Measurements from ENCODE around the gene CRTAC1. TPM values are rescaled to one million over a fixed set of nuclear protein-coding genes. Genes with fewer than 3 reads are reported as not detected.

Gene CRTAC1
- total RNA-seq, 2 donors from 2014 or later, result not detected

DNA sequence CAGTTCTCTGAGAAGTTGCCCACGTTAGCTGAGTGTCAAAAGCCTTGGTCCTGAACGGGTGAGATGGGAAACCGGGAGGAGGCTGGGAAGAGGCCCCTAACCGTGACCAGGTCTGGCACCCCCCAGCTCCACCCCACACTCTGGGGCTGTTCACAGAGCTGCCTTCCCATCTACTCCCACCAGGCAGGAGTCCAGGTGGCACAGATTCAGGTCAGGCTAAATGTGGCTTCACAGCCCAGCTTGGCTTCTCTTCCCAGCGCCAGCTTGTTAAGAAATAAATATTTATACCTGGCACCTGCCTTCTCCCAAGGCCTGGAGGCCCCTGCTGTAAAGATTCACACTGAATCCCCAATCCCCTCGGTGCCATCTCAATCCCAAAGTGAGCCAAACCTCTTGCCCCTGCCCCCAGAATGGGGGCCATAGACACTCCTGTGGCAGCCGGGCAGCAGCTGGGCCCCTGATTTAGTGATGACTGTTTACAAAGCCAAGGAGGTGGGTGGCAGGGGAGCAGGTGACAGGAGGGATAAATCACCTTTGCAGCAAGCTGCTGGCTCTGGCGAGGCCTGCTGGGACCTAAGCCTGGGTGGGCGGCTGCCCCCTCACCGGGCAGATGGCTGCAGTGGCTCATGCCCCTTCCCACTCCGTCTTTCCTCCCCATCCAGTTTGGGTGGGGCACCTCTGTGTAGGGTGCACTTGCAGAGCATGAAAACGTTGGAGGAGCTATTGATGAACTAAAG lies 108.2 kb downstream of the CRTAC1 start:
- H3K27ac Mint-ChIP-seq, result no peak overlapping the region
- ATAC-seq (no peak), DNase-seq (no peak)
- H3K36me3 Mint-ChIP-seq (ENCODE audit: low read depth), result peaks cover 9% of the 10 kb centered on the region
- H3K27me3 Mint-ChIP-seq, result peaks cover 44% of the 10 kb centered on the region
- H3K4me1 Mint-ChIP-seq, result peaks cover 14% of the 10 kb centered on the region
- no peak overlapping the region for H3K4me3 Mint-ChIP-seq
- H3K9me3 ChIP-seq (ENCODE audit: control insufficient read depth, low read length, poor library complexity, severe bottlenecking), result no peaks in the 10 kb centered on the region

DNA sequence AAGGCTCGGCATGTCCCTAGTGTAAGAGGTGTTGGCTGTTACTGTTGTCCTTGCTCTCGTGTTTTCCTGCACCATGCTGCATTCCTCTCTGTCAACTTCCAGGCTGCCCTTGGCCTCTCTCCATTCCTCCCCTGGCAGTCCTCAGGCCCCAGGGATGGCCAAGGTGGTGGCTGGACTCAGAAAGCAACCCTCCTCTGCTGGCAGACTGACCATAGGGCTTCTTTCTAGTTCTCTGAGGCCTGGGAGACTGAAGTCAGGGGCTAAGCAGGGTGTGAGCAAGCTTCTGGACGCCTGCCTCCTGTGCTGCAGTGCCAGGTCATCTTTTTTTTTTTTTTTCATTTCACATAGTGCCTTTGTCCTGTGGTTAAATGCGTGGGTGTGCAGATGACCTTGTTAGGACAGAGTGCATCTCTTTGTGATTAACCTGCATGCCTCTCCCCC lies 108.8 kb downstream of the CRTAC1 start:
- no peak for ATAC-seq
- H3K4me1 Mint-ChIP-seq, result peaks cover 14% of the 10 kb centered on the region
- no peak overlapping the region for H3K4me3 Mint-ChIP-seq
- H3K9me3 ChIP-seq (ENCODE audit: control insufficient read depth, low read length, poor library complexity, severe bottlenecking), result no peaks in the 10 kb centered on the region
- H3K27me3 Mint-ChIP-seq, result peaks cover 40% of the 10 kb centered on the region
- no peak for DNase-seq
- no peak overlapping the region for H3K27ac Mint-ChIP-seq
- peaks cover 9% of the 10 kb centered on the region for H3K36me3 Mint-ChIP-seq (ENCODE audit: low read depth)

DNA sequence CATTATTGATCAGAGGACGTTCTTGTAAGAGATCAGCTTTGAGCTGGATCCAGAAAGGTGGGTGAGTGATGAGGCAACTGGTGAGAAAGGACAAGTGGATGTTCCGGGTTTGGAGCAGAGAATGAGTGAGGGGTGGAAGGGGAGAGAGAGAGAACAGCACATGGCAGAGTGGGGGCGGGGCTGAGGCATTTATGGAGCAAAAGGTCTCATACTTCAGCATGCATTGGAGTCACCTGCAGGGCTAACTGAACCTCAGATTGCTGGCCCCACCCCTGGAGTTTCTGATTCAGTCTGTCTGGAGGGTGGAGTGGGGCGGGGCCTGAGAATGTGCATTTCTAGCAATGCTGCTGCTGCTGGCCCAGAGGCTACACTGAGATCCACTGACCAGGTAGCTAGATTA lies 109.6 kb downstream of the CRTAC1 start:
- ATAC-seq (no peak), DNase-seq (no peak)
- H3K27ac Mint-ChIP-seq, result no peak overlapping the region
- H3K4me3 Mint-ChIP-seq, result no peak overlapping the region
- peaks cover 9% of the 10 kb centered on the region for H3K36me3 Mint-ChIP-seq (ENCODE audit: low read depth)
- H3K9me3 ChIP-seq (ENCODE audit: control insufficient read depth, low read length, poor library complexity, severe bottlenecking), result no peaks in the 10 kb centered on the region
- H3K4me1 Mint-ChIP-seq, result peaks cover 14% of the 10 kb centered on the region
- peaks cover 44% of the 10 kb centered on the region for H3K27me3 Mint-ChIP-seq

DNA sequence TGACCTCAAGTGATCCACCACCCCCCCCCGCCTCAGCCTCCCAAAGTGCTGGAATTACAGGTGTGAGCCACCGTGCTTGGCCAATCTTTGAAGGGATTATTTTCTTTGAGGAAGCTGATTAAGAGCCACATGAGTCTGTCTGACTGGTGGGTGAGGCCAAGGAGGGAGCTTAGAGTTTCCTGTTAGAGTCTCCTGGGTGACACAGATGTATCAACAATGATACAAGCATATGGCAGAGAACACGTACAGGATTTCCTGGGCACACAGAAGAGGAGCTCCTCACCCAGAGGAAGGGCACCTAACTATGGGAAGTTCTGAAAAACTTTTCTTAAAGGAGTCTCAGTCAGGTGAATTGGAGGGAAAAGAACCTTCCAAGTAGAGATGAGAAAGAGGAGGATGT lies 111.4 kb downstream of the CRTAC1 start:
- ATAC-seq (peak; percentile 64), DNase-seq (no peak)

DNA sequence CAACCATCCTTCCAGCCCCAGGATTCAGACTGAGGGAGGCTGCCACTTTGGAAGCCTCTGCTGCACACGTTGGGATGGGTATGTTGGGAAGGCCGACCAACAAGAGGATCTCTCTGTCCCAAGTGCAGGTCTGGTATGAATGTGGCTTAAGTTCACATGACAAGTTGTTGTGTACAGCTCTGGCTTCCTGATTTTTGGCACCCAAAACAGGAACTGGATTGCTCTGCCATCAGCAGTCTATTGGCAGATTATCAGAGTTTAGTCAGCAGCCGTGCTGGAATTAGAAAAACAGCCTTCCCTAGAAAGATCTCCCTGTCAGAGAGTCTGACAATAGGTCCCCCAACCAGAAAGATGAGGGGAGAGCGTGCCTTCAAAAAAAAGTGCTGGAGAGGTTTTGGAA lies 113.8 kb downstream of the CRTAC1 start:
- ATAC-seq (no peak), DNase-seq (no peak)
- H3K4me3 Mint-ChIP-seq, result no peak overlapping the region
- peaks cover 23% of the 10 kb centered on the region for H3K4me1 Mint-ChIP-seq
- peaks cover 36% of the 10 kb centered on the region for H3K27me3 Mint-ChIP-seq
- H3K36me3 Mint-ChIP-seq (ENCODE audit: low read depth), result no peaks in the 10 kb centered on the region
- no peak overlapping the region for H3K27ac Mint-ChIP-seq
- H3K9me3 ChIP-seq (ENCODE audit: control insufficient read depth, low read length, poor library complexity, severe bottlenecking), result no peaks in the 10 kb centered on the region

More for the DNA sequence above, 111.4 kb downstream of the CRTAC1 start:
- H3K9me3 ChIP-seq (ENCODE audit: control insufficient read depth, low read length, poor library complexity, severe bottlenecking), result no peaks in the 10 kb centered on the region
- peaks cover 39% of the 10 kb centered on the region for H3K27me3 Mint-ChIP-seq
- H3K4me3 Mint-ChIP-seq, result no peak overlapping the region
- H3K27ac Mint-ChIP-seq, result peak overlapping the region; percentile 14
- H3K36me3 Mint-ChIP-seq (ENCODE audit: low read depth), result no peaks in the 10 kb centered on the region
- peaks cover 21% of the 10 kb centered on the region for H3K4me1 Mint-ChIP-seq

DNA sequence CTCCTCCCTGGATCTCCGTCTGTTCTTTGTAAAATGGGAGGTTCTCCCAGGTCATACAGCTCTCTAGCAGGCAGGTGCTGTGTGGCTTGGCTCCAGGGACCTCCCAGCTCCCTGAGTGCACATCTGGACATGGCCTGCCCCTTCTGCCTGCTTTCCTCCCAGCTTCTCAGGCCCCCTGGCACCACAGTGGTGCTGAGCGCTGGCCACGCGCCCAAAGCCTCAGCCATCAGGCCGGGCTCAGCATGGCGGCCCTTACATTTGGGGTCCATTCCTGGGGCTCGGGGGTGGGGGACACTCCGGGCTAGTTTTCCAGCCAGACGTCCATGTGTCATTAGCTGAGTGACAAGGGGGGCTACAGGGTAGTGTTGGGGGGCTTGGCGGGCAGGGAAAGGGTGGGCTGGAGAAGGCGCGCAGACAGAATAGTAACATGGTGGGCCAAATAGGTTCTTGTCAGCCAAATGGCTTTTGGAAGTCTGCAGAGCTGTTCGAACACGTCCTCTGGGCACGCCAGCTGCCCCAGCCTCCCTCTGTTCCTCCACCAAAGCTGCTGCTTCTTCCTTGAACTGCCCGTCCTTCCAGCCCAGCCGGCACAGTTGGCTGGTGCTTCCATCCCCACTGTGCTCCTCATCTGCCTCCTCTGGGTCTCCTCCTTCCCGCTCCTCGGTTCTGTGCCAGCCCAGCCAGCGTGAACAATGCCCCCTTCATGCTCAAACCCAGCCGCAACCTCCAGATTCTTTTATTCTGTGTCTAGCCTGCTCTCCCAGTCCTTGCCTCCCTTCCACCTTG lies 114.9 kb downstream of the CRTAC1 start:
- H3K4me3 Mint-ChIP-seq, result no peak overlapping the region
- H3K27ac Mint-ChIP-seq, result peak overlapping the region; percentile 19
- H3K4me1 Mint-ChIP-seq, result peaks cover 20% of the 10 kb centered on the region
- DNase-seq (no peak), ATAC-seq (no peak)
- peaks cover 43% of the 10 kb centered on the region for H3K27me3 Mint-ChIP-seq
- H3K36me3 Mint-ChIP-seq (ENCODE audit: low read depth), result peaks cover 2% of the 10 kb centered on the region
- no peaks in the 10 kb centered on the region for H3K9me3 ChIP-seq (ENCODE audit: control insufficient read depth, low read length, poor library complexity, severe bottlenecking)

DNA sequence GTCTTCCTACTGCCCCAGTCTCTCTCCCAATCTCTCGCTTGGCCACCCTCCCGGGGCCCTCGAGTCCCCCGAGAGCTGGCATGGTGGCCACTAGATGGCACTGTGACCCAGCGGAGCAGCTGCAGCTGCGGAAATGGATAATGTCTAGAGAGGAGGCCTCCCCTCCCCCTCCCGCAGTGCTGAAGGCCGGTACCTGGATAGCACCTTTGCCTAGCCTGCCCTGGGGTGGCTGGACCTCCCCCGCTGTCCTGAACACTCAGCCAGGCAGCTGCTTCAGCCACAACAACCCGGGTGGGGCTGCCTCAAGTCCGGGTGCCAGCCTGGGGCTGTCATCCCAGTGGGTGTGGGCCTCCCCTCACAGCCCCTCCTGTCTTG lies 115.6 kb downstream of the CRTAC1 start:
- no peaks in the 10 kb centered on the region for H3K9me3 ChIP-seq (ENCODE audit: control insufficient read depth, low read length, poor library complexity, severe bottlenecking)
- peak overlapping the region; percentile 19 for H3K27ac Mint-ChIP-seq
- peaks cover 2% of the 10 kb centered on the region for H3K36me3 Mint-ChIP-seq (ENCODE audit: low read depth)
- ATAC-seq (peak; percentile 78), DNase-seq (peak; percentile 43 to 68 (median 52))
- peaks cover 19% of the 10 kb centered on the region for H3K4me1 Mint-ChIP-seq
- H3K27me3 Mint-ChIP-seq, result peaks cover 43% of the 10 kb centered on the region
- H3K4me3 Mint-ChIP-seq, result no peak overlapping the region

DNA sequence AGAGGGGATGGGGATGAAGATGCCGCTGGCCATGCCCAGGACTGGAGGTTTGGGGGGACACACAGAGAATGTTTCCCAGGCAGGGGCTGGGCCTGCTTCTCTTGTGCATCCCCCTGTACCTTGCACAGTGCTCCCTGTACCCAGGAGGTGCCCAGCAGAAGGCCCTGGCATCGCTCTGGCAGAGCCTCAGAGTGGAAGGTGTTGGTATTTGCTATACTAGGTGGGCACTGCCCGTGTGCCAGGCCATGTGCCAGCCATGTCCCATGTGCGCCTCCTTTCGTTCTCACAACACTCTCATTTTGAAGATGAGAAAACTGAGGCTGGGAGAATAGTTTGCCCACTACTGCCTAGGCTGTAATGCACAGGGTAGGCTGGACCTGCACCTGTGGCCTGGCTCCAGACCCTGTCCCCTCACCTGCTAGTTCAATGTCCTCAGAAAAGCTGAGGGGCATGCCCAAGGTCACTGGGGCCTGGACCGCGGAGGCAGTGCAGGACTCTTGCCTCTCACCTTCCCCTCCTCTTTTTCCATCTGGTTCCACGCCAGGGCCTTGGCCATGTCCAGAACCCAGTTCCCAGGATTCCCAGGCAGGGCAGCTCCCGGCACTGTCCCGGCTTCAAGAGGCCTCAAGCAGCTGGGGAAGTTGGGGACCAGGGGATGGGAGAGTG lies 116.1 kb downstream of the CRTAC1 start:
- Mint-ChIP-seq H3K4me1 (peaks cover 19% of the 10 kb centered on the region), H3K27me3 (peaks cover 43% of the 10 kb centered on the region), H3K27ac (peak overlapping the region; percentile 19), H3K4me3 (no peak overlapping the region), H3K36me3 (ENCODE audit: low read depth) (peaks cover 2% of the 10 kb centered on the region)
- H3K9me3 ChIP-seq (ENCODE audit: control insufficient read depth, low read length, poor library complexity, severe bottlenecking), result no peaks in the 10 kb centered on the region
- ATAC-seq (peak; percentile 13), DNase-seq (no peak)

DNA sequence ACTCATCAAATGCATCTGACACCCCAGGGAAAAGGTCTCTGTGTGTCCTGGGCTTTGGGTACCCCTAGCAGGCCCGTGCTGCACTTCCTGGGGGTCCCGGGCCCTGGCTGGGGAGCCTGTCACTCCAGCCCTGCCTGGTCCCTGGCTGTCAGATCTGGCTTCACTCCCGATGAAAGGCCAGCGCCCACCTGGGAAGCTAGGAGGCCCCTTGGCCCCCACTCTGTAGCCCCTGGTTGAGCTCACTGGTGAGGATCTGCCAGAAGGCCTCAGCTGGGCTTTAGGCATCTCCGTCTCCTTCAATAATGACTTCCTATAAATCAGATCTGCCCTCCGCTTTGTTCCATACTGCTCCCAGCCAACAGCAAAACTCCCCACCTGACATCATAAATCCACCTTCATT lies 116.8 kb downstream of the CRTAC1 start:
- Mint-ChIP-seq H3K36me3 (ENCODE audit: low read depth) (peaks cover 2% of the 10 kb centered on the region), H3K27ac (no peak overlapping the region), H3K4me3 (no peak overlapping the region), H3K27me3 (peaks cover 43% of the 10 kb centered on the region), H3K4me1 (peaks cover 17% of the 10 kb centered on the region)
- H3K9me3 ChIP-seq (ENCODE audit: control insufficient read depth, low read length, poor library complexity, severe bottlenecking), result no peaks in the 10 kb centered on the region
- no peak for DNase-seq
- no peak for ATAC-seq

DNA sequence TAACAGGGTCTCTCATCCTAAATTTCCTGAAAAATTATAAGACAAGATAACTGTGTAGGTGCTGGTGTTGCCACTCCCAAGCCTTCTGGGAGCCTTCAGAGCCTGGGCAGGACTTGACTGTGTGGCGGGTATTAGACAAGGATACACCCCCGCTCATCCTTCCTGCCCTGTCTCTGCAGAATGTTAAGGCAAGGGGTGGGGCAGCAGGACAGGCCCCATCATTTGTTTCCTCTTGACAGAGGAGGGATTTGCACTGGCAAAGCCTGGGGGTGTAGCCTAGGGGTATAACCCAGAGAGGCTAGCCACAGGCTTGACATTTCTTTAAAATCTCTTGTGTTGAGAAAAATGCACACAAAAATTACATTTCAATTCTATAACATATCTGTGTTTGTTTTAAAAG lies 117.2 kb downstream of the CRTAC1 start:
- DNase-seq (no peak), ATAC-seq (no peak)
- H3K4me1 Mint-ChIP-seq, result peaks cover 14% of the 10 kb centered on the region
- no peak overlapping the region for H3K4me3 Mint-ChIP-seq
- H3K9me3 ChIP-seq (ENCODE audit: control insufficient read depth, low read length, poor library complexity, severe bottlenecking), result no peaks in the 10 kb centered on the region
- peaks cover 2% of the 10 kb centered on the region for H3K36me3 Mint-ChIP-seq (ENCODE audit: low read depth)
- H3K27ac Mint-ChIP-seq, result peak overlapping the region; percentile 61
- H3K27me3 Mint-ChIP-seq, result peaks cover 40% of the 10 kb centered on the region

DNA sequence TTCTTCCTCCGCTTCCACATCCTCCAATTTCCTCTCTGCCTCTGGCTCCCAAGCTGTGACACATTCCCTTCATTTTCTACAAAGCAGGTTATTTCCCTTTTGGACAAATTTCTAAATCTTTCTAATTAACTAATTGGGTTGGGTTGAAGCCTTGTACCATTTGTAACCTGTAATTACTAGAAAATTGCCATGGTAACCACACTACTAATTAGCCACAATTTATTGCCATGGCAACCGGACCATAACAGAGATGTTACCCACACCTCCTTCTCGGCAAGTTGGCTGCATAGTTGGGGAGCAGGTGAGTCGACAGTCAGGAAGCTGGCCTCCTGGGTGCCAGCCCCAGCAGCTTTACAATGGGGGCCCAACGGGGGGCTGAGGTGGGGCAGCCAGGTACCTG lies 119.2 kb downstream of the CRTAC1 start:
- Mint-ChIP-seq H3K4me3 (no peak overlapping the region), H3K36me3 (ENCODE audit: low read depth) (peaks cover 2% of the 10 kb centered on the region), H3K4me1 (peaks cover 11% of the 10 kb centered on the region), H3K27ac (no peak overlapping the region), H3K27me3 (peaks cover 53% of the 10 kb centered on the region)
- DNase-seq, result no peak
- no peak for ATAC-seq
- H3K9me3 ChIP-seq (ENCODE audit: control insufficient read depth, low read length, poor library complexity, severe bottlenecking), result no peaks in the 10 kb centered on the region

DNA sequence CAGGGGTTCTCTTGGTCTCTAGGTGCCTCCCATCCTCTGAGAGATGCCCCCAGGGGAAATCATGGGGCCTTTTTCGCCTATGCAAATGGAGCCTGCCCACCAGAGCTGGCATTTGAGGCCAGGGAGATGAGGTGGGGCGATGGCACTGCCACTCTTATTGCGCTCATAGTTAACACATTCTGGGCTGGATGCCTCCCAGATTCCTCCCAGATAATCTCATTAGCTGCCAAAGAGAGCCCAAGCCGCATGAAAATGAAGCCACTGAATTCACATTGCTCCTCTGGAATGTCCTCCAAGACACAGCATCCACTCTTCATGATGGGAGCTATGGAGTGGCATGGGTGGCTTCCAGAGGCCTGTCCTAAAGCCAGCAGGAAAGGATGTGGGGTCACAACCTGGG lies 119.8 kb downstream of the CRTAC1 start:
- no peak for ATAC-seq
- H3K4me3 Mint-ChIP-seq, result no peak overlapping the region

DNA sequence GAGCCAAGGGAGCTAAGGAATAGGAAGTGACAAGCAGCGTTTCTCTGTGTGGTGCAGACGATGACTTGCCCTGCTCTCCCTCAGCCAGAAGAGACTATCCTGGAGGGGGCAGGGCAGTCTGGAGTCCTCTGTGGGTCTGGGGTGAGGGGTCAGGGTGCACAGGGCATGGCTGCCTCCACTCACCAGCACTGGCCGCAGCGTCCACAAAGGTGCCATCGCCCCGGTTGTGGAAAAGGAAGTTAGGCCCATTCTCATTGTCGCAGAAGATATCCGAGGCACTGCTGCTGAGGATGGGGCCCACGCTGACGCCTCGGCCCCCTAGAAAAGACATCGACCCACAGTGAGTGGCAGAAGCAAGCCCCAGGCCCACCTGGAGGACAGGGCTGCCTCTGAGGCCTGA lies 122.6 kb downstream of the CRTAC1 start:
- H3K4me1 Mint-ChIP-seq, result peaks cover 4% of the 10 kb centered on the region
- DNase-seq, result no peak
- peaks cover 2% of the 10 kb centered on the region for H3K36me3 Mint-ChIP-seq (ENCODE audit: low read depth)
- peaks cover 58% of the 10 kb centered on the region for H3K27me3 Mint-ChIP-seq
- no peak overlapping the region for H3K4me3 Mint-ChIP-seq
- H3K9me3 ChIP-seq (ENCODE audit: control insufficient read depth, low read length, poor library complexity, severe bottlenecking), result no peaks in the 10 kb centered on the region
- H3K27ac Mint-ChIP-seq, result no peak overlapping the region
- ATAC-seq, result no peak

More for the DNA sequence above, 119.8 kb downstream of the CRTAC1 start:
- peaks cover 11% of the 10 kb centered on the region for H3K4me1 Mint-ChIP-seq
- peaks cover 53% of the 10 kb centered on the region for H3K27me3 Mint-ChIP-seq
- peaks cover 2% of the 10 kb centered on the region for H3K36me3 Mint-ChIP-seq (ENCODE audit: low read depth)
- H3K9me3 ChIP-seq (ENCODE audit: control insufficient read depth, low read length, poor library complexity, severe bottlenecking), result no peaks in the 10 kb centered on the region
- DNase-seq, result no peak
- H3K27ac Mint-ChIP-seq, result no peak overlapping the region

All from T-helper 17 cell (primary cell).